Osteocyte (in vitro differentiated cells): ENCODE results near the gene GHR. TPM values are rescaled to one million over a fixed set of nuclear protein-coding genes. Genes with fewer than 3 reads are reported as not detected.

Experiments
- DNase-seq: peaks from one replicate; pipeline ENCODE4 v3.0.0; 2021; ENCODE audit warnings: mixed read lengths; ENCODE audit not compliant: unreplicated experiment; ENCODE audit errors: extremely low spot score
- H3K27ac Mint-ChIP-seq: one replicate; pipeline ENCODE4 v1.8.0; 2021; ENCODE audit warnings: mild to moderate bottlenecking, mixed read lengths; ENCODE audit not compliant: unreplicated experiment
- H3K27me3 Mint-ChIP-seq: one replicate; pipeline ENCODE4 v1.8.0; 2021; ENCODE audit warnings: mixed read lengths; ENCODE audit not compliant: unreplicated experiment
- H3K36me3 Mint-ChIP-seq: one replicate; pipeline ENCODE4 v1.8.0; 2021; ENCODE audit warnings: mixed read lengths; ENCODE audit not compliant: unreplicated experiment
- H3K4me1 Mint-ChIP-seq: one replicate; pipeline ENCODE4 v1.8.0; 2021; ENCODE audit warnings: mixed read lengths; ENCODE audit not compliant: unreplicated experiment
- H3K4me3 Mint-ChIP-seq: one replicate; pipeline ENCODE4 v1.8.0; 2021; ENCODE audit warnings: mild to moderate bottlenecking, moderate library complexity, mixed read lengths; ENCODE audit not compliant: unreplicated experiment
- H3K9me3 Mint-ChIP-seq: one replicate; pipeline ENCODE4 v1.8.0; 2021; ENCODE audit warnings: mixed read lengths; ENCODE audit not compliant: unreplicated experiment
- CTCF ChIP-seq: fragments of 200-600 bp; sonication (generic); IDR thresholded peaks from 2 replicates; pipeline ENCODE4 v1.5.0; 2021; ENCODE audit warnings: antibody characterized with exemption, mild to moderate bottlenecking, moderate library complexity
- total RNA-seq: library from RNA; stranded (reverse); gene quantifications from 2 replicates; pipeline ENCODE4 v1.2.1, GENCODE V29; 2021

The GHR gene
- total RNA-seq, 1 donor from 2014 or later = 2.3 TPM

GRCh38 chr5:42492974-42493373 is 69.7 kb downstream of the GHR start:
- Mint-ChIP-seq H3K9me3 (peaks cover 5% of the 10 kb centered on the region), H3K27me3 (no peaks in the 10 kb centered on the region), H3K4me1 (no peaks in the 10 kb centered on the region), H3K4me3 (no peak overlapping the region), H3K27ac (no peak overlapping the region), H3K36me3 (no peaks in the 10 kb centered on the region)
- DNase-seq = no peak
- TF ChIP-seq CTCF = no peak

- no peaks in the 10 kb centered on the region for H3K4me1 Mint-ChIP-seq
- TF ChIP-seq CTCF = no peak
- H3K9me3 Mint-ChIP-seq = peaks cover 5% of the 10 kb centered on the region
- no peak for DNase-seq
- H3K27me3 Mint-ChIP-seq = no peaks in the 10 kb centered on the region
- no peaks in the 10 kb centered on the region for H3K36me3 Mint-ChIP-seq
- no peak overlapping the region for H3K4me3 Mint-ChIP-seq
- no peak overlapping the region for H3K27ac Mint-ChIP-seq
Measured at GRCh38 chr5:42494414-42494813, 71.2 kb downstream of the GHR start.

GRCh38 chr5:42495914-42496313 is 72.7 kb downstream of the GHR start:
- peaks cover 5% of the 10 kb centered on the region for H3K9me3 Mint-ChIP-seq
- H3K36me3 Mint-ChIP-seq = no peaks in the 10 kb centered on the region
- no peak for TF ChIP-seq CTCF
- no peak for DNase-seq
- no peak overlapping the region for H3K4me3 Mint-ChIP-seq
- no peak overlapping the region for H3K27ac Mint-ChIP-seq
- no peaks in the 10 kb centered on the region for H3K27me3 Mint-ChIP-seq
- H3K4me1 Mint-ChIP-seq = no peaks in the 10 kb centered on the region

- TF ChIP-seq CTCF = no peak
- no peak overlapping the region for H3K4me3 Mint-ChIP-seq
- no peak for DNase-seq
- no peaks in the 10 kb centered on the region for H3K27me3 Mint-ChIP-seq
- H3K4me1 Mint-ChIP-seq = no peaks in the 10 kb centered on the region
- no peak overlapping the region for H3K27ac Mint-ChIP-seq
- no peaks in the 10 kb centered on the region for H3K36me3 Mint-ChIP-seq
- peaks cover 5% of the 10 kb centered on the region for H3K9me3 Mint-ChIP-seq
Measured at GRCh38 chr5:42496397-42497156, 73.3 kb downstream of the GHR start.

- H3K4me1 Mint-ChIP-seq = no peaks in the 10 kb centered on the region
- no peaks in the 10 kb centered on the region for H3K36me3 Mint-ChIP-seq
- no peaks in the 10 kb centered on the region for H3K27me3 Mint-ChIP-seq
- no peak for TF ChIP-seq CTCF
- no peak overlapping the region for H3K27ac Mint-ChIP-seq
- peaks cover 5% of the 10 kb centered on the region for H3K9me3 Mint-ChIP-seq
- H3K4me3 Mint-ChIP-seq = no peak overlapping the region
- no peak for DNase-seq
Measured at GRCh38 chr5:42498000-42498399, 74.8 kb downstream of the GHR start.
